ENCODE results near the gene ENTPD7.

Gene ENTPD7

GRCh38 chr10:99652800-99653390 is 6.4 kb upstream of the ENTPD7 start:
- DNase-seq, result no peak

GRCh38 chr10:99654390-99655175 is 4.7 kb upstream of the ENTPD7 start:
- no peak for DNase-seq

GRCh38 chr10:99656199-99657064 is 2.9 kb upstream of the ENTPD7 start:
- DNase-seq, result no peak

GRCh38 chr10:99658622-99659030 is 683 bp upstream of the ENTPD7 start:
- peak; percentile 0 for DNase-seq

GRCh38 chr10:99659868-99660366 is 608 bp downstream of the ENTPD7 start:
- DNase-seq, result no peak

GRCh38 chr10:99660662-99661376 is 1.5 kb downstream of the ENTPD7 start:
- no peak for DNase-seq

GRCh38 chr10:99661377-99661763 is 2.1 kb downstream of the ENTPD7 start:
- no peak for DNase-seq

- no peak for DNase-seq
These were observed 6.0 kb downstream of the ENTPD7 start for GRCh38 chr10:99665304-99665703.

- DNase-seq, result no peak
These were observed 7.9 kb downstream of the ENTPD7 start for GRCh38 chr10:99667108-99667751.

- no peak for DNase-seq
These were observed 12.1 kb downstream of the ENTPD7 start for GRCh38 chr10:99671386-99671785.

- DNase-seq, result no peak
These were observed 13.6 kb downstream of the ENTPD7 start for GRCh38 chr10:99672884-99673283.

GRCh38 chr10:99673492-99673891 is 14.2 kb downstream of the ENTPD7 start:
- DNase-seq, result no peak

GRCh38 chr10:99674762-99675161 is 15.5 kb downstream of the ENTPD7 start:
- DNase-seq, result no peak

- DNase-seq, result no peak
These were observed 17.1 kb downstream of the ENTPD7 start for GRCh38 chr10:99676426-99676825.

GRCh38 chr10:99676895-99677294 is 17.6 kb downstream of the ENTPD7 start:
- DNase-seq, result no peak

GRCh38 chr10:99678921-99679320 is 19.6 kb downstream of the ENTPD7 start:
- DNase-seq, result no peak

GRCh38 chr10:99681553-99681952 is 22.2 kb downstream of the ENTPD7 start:
- no peak for DNase-seq

GRCh38 chr10:99682032-99682431 is 22.7 kb downstream of the ENTPD7 start:
- no peak for DNase-seq

- no peak for DNase-seq
These were observed 23.4 kb downstream of the ENTPD7 start for GRCh38 chr10:99682752-99683151.

- DNase-seq, result no peak
These were observed 26.3 kb downstream of the ENTPD7 start for GRCh38 chr10:99685597-99685967.

GRCh38 chr10:99689461-99689860 is 30.2 kb downstream of the ENTPD7 start:
- DNase-seq, result no peak

GRCh38 chr10:99693933-99694583 is 34.7 kb downstream of the ENTPD7 start:
- no peak for DNase-seq

Data from DMS79 treated with DMSO at 0.1 percent for 48 hours (cell line).